Measurements from ENCODE around the gene ZKSCAN4.

GRCh38 chr6:28281288-28282064 is 29.4 kb upstream of the ZKSCAN4 start, which contains the start of gene PGBD1:
- no peak for TF ChIP-seq EZH2 (IDR thresholded peaks at IDR 0.05; ENCODE audit: insufficient read depth, low read length)
- no peak for TF ChIP-seq CTCF (IDR thresholded peaks at IDR 0.05; ENCODE audit: insufficient read depth, low read depth, low read length)
